Measurements from ENCODE around the gene TRIP12.
"Not testable (repeated sequence)": the region's sequence is repeated elsewhere in the genome, so short reads cannot be mapped to it uniquely, and the experiment has no call there.

The TRIP12 gene

GRCh38 chr2:229725716-229726574 is 195.9 kb downstream of the TRIP12 start:
- no peaks in the 10 kb centered on the region; the same call in 1 of the 2 replicates for H3K4me1 ChIP-seq (ENCODE audit: control insufficient read depth, insufficient read depth, low read length)
- no peaks in the 10 kb centered on the region for H3K9me3 ChIP-seq (ENCODE audit: control insufficient read depth, insufficient read depth, low read depth, low read length)
- H3K27ac ChIP-seq (ENCODE audit: extremely low read depth, low read depth, low read length): no peak overlapping the region
- no peak for TF ChIP-seq KLF10 (tag by site-specific recombination; IDR thresholded peaks at IDR 0.05)
- TF ChIP-seq ZNF629 (tag by site-specific recombination; IDR thresholded peaks at IDR 0.05): peak; percentile 82
- TF ChIP-seq ZNF391 (tag by site-specific recombination; IDR thresholded peaks at IDR 0.05; ENCODE audit: borderline replicate concordance, low read depth): no peak
- TF ChIP-seq ZBTB49 (tag by site-specific recombination; IDR thresholded peaks at IDR 0.05; ENCODE audit: low read depth): no peak
- no peak for TF ChIP-seq ZBTB10 (tag by site-specific recombination; IDR thresholded peaks at IDR 0.05)
- TF ChIP-seq ZBTB21 (tag by site-specific recombination; IDR thresholded peaks at IDR 0.05): peak; percentile 58; the same call in 1 of the 2 replicates
- TF ChIP-seq ZNF140 (tag by site-specific recombination; IDR thresholded peaks at IDR 0.05): no peak
- TF ChIP-seq AEBP2 (tag by site-specific recombination; IDR thresholded peaks at IDR 0.05; ENCODE audit: borderline replicate concordance): no peak
- no peak for TF ChIP-seq SP7 (tag by site-specific recombination; IDR thresholded peaks at IDR 0.05)
- no peak for TF ChIP-seq ZSCAN18 (tag by site-specific recombination; IDR thresholded peaks at IDR 0.05)
- peak; percentile 58 for TF ChIP-seq ZNF692 (tag by site-specific recombination; IDR thresholded peaks at IDR 0.05)
- no peak for TF ChIP-seq ZNF248 (tag by site-specific recombination; IDR thresholded peaks at IDR 0.05)
- TF ChIP-seq ZNF610 (tag by site-specific recombination; IDR thresholded peaks at IDR 0.05; ENCODE audit: borderline replicate concordance): no peak
- TF ChIP-seq ZNF621 (tag by site-specific recombination; IDR thresholded peaks at IDR 0.05): no peak
- no peak for TF ChIP-seq SALL2 (tag by site-specific recombination; IDR thresholded peaks at IDR 0.05; ENCODE audit: borderline replicate concordance)
- no peak for TF ChIP-seq BCL6B (tag by site-specific recombination; IDR thresholded peaks at IDR 0.05)
- TF ChIP-seq ZNF624 (tag by site-specific recombination; IDR thresholded peaks at IDR 0.05): no peak
- peak; percentile 57; the same call in 1 of the 2 replicates for TF ChIP-seq ZFP69B (tag by site-specific recombination; IDR thresholded peaks at IDR 0.05)
- no peak for TF ChIP-seq HOXC10 (CRISPR knock-in tag; IDR thresholded peaks at IDR 0.05)
- no peak for TF ChIP-seq KLF8 (tag by site-specific recombination; IDR thresholded peaks at IDR 0.05)
- H3K36me3 ChIP-seq (ENCODE audit: control insufficient read depth in 2 of 2, insufficient read depth in 1 of 2, low read length in 2 of 2): no peaks in the 10 kb centered on the region
- ChIA-PET POLR2A (no interaction called here), CTCF (interaction anchor here (0.6 to 1.0 kb wide), 4 partner anchors 9 to 295 kb away, joined by 3 read pairs; no protein-coding TSS in a partner anchor)
- no peak overlapping the region for H3K4me3 ChIP-seq (ENCODE audit: low read depth, low read length)

GRCh38 chr2:229723192-229723591 is 198.6 kb downstream of the TRIP12 start:
- POLR2A ChIA-PET; H3K27ac ChIP-seq (ENCODE audit: extremely low read depth, low read depth, low read length); CTCF ChIA-PET; H3K4me3 ChIP-seq (ENCODE audit: low read depth, low read length); H3K4me1 ChIP-seq (ENCODE audit: control insufficient read depth, insufficient read depth, low read length); H3K36me3 ChIP-seq (ENCODE audit: control insufficient read depth in 2 of 2, insufficient read depth in 1 of 2, low read length in 2 of 2); H3K9me3 ChIP-seq (ENCODE audit: control insufficient read depth, insufficient read depth, low read depth, low read length): not testable (repeated sequence)
